ENCODE data around the gene CRCP.
"Not testable (repeated sequence)": the region's sequence is repeated elsewhere in the genome, so short reads cannot be mapped to it uniquely, and the experiment has no call there.

CRCP gene

DNA sequence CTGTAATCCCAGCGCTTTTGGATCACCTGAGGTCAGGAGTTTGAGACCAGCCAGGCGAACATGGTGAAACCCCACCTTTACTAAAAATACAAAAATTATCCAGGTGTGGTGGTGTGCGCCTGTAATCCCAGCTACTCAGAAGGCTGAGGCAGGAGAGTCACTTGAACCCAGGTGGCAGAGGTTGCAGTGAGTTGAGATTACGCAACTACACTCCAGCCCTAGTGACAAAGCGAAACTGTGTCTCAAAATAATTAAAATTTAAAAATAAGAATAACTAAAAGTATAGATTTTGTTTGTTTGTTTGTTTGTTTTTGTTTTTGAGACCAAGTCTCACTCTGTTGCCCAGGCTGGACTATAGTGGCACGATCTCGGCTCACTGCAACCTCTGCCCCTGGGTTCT lies 41.4 kb downstream of the CRCP start:
- DNase-seq (ENCODE audit: low spot score) = not testable (repeated sequence)

DNA sequence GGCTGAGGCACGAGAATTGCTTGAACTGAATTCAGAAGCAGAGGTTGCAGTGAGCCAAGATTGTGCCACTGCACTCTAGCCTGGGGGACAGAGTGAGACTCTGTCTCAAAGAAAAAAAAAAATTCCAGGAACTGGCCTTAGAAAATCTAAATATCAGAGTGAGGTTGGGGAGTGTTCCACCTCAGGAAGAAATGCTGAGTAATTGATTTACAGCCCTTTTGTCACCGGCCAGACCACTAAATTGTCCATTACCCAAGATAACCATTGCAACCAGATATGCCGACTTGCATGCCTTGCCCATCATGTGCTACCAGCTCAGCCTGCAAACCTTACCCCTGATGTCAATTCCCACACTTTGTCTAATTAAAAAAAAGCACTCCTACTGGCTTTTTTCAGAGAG lies 42.4 kb downstream of the CRCP start:
- no peak for DNase-seq (ENCODE audit: low spot score)

DNA sequence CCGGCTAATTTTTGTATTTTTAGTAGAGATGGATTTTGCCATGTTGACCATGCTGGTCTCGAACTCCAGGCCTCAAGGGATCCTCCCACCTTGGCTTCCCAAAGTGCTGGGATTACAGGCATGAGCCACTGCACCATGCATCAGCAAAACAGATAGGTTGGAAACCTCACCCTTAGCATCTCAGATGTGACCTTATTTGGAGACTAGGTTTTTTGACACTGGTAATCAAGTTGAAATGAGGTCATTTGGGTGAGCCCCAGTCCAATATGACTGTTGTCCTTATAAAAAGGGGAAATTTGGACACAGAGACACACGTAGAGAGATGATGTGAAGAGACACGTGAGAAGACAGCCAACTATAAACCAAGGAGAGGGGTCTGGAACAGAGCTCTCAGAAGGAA lies 48.0 kb downstream of the CRCP start:
- DNase-seq (ENCODE audit: low spot score) = no peak

DNA sequence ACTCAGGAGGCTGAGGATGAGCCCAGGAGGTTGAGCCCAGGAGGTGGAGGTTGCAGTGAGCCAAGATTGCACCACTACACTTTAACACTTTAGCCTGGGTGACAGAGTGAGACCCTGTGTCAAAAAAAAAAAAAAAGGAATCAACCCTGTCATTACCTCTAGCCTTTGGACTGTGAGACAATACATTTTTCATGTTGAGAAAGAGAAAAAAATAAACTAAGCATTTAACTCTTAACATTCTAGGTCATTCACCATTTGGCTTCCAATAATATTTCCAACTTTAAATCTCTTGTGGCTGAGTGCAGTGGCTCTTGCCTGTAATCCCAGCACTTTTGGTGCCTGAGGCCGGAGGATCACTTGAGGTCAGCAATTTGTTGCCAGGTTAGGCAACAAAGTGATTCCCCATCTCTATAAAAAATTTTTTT lies 48.6 kb downstream of the CRCP start:
- no peak for DNase-seq (ENCODE audit: low spot score)

DNA sequence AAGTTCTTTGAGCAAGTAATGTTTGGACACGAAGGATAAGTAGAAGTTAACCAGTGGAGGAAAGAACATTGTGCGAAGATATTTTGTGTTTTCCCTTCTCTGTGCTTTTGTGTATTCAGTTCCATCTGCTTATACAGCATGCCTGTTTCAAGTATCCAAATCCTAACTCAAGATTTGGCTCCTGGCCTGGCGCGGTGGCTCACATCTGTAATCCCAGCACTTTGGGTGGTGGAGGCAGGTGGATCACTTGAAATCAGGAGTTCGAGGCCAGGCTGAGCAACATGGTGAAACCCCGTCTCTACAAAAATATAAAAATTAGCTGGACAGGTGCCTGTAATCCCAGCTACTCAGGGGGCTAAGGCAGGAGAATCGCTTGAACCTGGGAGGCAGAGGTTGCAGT lies 49.7 kb downstream of the CRCP start:
- DNase-seq (ENCODE audit: low spot score) = no peak

DNA sequence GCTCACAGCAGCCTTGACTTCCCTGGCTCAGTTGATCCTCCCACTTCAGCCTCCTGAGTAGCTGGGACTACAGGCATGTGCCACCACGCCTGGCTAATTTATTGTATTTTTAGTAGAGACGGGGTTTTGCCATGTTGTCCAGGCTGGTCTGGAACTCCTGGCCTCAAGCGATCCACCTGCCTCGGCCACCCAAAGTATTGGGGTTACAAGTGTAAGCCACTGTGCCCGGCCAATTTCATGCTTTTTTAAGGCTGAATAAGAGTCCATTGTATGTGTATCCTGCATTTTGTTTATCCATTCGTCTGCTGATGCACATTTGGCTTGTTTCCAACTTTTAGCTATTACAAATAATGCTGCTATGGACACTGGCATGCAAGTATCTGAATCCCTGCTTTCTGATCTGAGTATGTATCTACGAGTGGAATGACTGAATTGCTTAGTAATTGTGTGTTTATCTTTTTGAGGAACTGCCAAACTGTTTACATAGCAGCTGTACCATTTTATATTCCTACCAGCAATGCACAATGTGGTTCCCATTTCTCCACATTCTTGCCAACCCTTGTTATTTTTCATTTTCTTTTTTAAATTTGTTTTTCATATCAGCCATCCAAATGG lies 53.2 kb downstream of the CRCP start:
- no peak for DNase-seq (ENCODE audit: low spot score)

DNA sequence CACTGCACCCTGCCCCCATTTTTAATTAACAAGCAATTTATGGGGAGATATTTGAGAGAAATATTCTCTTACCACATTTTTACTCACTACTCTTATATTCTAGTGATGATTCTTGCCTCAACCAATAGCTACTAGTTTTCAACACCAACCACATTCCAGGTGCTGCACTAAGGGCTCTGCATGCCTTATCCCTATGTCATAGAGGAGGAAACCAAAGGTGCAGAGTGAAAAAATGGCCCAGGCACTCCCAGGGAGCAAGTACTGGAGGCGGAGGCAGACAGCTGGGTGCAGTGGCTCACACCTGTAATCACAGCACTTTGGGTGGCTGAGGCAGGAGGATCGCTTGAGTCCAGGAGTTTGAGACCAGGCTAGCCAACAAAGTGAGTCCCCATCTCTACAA lies 55.0 kb downstream of the CRCP start:
- DNase-seq (ENCODE audit: low spot score) = no peak

DNA sequence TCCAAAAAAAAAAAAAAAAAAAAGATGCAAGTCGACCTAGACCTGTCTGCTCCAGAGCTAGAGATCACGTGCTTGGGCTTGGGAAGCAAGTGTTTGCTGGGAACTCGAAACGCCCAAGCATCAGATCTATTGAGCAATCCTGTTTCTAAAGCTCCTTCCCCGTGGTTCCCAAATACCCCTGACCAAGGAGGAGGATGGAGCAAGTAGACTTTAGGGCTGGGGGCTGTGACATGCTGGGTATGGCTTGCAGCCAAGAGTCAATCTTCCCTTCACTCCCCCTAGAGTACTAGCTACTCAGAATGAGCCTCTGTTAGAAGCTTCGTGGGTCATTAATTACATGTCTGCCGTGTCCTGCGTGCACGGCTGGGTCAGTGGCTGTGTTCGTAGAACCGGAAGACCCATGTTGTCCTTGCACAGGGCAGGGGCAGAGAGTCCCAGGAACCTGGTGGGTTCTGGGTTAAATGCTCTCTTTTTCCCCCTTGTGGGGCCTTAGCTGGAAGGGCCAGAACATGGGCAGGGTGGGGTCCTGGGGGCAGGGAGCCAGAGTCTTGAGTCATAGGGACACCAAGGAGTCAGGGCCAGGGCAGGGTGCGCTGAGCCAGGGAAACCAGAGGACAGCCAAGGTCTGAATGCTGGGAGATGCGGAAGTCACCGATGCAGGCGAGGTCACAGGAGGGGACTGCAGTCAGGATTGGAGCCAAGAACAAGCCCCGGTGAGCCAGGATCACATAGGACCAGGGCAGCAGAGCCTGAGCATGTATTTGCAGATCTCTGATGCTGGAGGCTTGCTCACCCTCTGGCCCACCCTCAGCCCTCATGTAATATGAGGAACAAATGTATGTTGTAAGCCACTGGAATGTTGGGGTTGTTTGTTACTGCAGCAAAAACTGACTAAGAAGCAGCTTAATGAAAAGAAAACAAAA lies 55.9 kb downstream of the CRCP start:
- DNase-seq (ENCODE audit: low spot score) = no peak

DNA sequence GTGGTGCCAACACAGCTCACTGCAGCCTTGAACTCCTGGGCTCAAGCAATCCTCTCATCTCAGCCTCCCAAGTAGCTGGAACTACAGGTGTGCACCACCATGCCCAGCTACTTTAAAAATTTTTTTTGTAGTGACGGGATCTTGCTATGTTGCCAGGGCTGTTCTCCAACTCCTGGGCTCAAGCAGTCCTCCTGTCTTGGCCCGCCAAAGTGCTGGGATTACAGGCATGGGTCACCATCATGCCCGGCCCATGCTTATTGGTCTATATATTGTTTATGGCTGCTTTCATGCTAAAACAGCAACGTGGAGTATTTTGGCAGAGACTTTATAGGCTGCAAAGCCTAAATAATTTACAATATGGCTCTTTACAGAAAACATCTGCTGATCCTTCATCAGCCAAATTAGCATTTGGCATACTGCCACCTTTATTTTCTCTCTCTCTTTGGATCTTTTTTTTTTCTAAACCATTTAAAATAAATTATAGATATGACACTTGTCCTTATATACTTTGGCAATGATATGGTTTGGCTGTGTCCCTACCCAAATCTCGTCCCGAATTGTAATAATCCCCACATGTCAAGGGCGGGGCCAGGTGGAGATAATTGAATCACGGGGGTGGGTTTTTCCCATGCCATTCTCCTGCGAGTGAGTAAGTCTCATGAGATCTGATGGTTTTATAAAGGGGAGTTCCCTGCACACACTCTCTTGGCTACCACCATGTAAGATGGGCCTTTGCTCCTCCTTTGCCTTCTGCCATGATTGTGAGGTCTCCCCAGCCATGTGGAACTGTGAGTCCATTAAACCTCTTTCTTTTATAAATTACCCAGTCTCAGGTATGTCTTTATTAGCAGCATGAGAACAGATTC lies 58.1 kb downstream of the CRCP start:
- not testable (repeated sequence) for DNase-seq (ENCODE audit: low spot score)

DNA sequence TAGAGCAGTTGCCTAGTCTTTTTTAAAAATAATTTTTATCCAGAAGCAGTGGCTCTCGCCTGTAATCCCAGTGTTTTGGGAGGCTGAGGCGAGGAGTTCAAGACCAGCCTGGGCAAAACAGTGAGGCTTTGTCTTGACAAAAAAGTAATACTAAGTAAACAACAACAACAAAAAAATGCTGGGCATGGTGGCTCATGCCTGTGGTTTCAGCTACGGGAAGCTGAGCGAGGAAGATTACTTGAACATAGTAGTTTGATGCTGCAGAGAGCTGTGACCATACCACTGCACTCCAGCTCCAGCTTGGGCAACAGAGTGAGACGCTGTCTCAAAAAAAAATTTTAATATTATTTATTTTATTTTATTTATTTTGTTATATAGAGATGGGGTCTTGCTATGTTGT lies 59.2 kb downstream of the CRCP start:
- DNase-seq (ENCODE audit: low spot score) = no peak

DNA sequence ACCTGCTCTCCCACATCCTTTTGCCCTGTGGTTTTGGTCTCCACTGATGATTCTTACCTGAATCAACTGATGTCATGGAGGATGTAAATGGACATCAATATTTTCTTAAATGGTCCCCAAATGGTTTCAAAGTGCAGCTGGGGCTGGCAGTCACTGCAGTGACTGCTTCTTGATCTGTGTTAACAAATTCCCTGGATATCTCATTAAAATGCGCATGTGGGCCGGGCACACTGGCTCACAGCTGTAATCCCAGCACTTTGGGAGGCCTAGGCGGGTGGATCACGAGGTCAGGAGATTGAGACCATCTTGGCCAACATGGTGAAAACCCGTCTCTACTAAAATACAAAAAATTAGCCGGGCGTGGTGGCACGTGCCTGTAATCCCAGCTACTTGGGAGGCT lies 60.4 kb downstream of the CRCP start:
- DNase-seq (ENCODE audit: low spot score) = not testable (repeated sequence)

DNA sequence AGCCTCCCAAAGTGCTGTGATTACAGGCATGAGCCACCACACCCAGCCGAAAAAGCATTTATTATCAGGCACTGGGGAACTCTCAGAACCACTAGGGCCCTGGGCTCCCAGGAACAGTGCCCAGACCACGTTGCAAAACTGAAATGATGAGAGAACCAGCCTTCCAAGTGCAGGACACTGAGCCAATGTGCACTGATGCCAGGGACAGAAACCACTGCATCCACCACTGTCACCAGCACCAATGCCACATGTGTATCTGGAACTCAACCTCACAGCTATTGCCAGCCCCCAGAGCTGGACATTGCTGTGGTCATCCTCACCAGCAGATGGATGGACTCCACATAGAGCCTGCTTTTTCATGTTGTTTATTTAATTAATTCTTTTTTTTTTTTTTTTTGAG lies 62.3 kb downstream of the CRCP start:
- DNase-seq (ENCODE audit: low spot score) = no peak

DNA sequence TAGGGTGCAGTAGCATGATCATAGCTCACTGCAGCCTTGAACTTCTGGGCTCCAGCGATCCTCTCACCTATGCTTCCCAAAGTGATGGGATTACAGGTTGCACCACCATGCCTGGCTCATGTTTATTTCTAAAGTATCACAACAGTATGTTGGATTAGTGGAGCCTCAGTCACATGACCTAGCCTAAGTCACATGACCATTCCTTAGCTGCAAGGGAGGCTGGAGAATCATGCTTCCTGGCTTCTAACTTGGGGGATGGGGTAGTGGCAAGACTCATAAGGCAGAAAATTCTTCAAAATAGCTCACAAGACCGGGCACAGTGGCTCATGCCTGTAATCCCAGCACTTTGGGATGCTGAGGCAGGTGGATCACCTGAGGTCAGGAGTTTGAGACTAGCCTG lies 63.6 kb downstream of the CRCP start:
- no peak for DNase-seq (ENCODE audit: low spot score)

DNA sequence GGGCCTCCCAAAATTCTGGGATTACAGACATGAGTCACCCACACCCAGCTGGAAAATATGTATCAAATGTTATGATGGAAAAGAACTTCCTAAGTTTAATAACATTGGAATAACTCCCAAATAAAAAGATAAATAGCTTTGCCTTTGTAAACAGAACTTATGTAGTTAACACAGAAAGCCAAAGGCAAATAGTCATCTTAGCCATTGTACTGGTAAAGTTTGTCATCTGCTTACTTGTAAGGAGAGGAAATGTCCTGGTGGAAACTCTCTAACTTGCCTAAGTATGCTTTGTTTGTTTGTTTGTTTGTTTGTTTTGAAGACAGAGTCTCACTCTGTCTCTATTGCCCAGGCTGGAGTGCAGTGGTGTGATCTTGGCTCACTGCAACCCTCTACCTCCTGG lies 66.7 kb downstream of the CRCP start:
- no peak for DNase-seq (ENCODE audit: low spot score)

DNA sequence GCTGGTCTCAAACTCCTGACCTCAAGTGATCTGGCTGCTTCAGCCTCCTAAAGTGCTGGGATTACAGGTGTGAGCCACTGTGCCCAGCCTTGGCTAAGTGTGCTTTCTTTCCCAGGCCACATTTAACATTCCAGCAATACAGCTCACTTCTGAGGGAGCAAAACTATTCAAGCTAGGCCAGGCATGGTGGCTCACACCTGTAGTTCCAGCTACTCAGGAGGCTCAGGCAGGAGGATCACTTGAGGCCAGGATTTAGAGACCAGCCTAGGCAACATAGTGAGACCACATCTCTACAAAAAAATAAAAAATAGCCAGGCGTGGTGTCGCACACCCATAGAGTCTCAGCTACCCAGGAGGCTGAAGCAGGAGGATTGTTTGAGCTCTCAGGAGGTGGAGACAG lies 67.2 kb downstream of the CRCP start:
- no peak for DNase-seq (ENCODE audit: low spot score)

DNA sequence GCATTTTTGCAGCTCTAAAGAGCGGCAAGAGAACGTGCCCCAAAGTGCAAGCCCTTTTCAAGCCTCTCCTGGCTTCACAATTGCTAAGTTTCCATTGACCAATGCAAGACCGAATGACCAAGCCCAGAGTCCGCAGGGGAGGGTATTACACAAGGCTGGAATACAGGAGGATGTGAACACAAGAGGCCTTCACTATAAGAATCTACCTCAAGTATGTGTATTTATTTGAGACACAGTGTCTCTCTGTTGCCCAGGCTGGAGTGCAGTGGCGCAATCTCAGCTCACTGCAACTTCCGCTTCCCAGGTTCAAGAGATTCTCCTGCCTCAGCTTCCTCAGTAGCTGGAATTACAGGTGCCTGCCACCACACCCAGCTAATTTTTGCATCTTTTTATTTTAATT lies 68.3 kb downstream of the CRCP start:
- no peak for DNase-seq (ENCODE audit: low spot score)

DNA sequence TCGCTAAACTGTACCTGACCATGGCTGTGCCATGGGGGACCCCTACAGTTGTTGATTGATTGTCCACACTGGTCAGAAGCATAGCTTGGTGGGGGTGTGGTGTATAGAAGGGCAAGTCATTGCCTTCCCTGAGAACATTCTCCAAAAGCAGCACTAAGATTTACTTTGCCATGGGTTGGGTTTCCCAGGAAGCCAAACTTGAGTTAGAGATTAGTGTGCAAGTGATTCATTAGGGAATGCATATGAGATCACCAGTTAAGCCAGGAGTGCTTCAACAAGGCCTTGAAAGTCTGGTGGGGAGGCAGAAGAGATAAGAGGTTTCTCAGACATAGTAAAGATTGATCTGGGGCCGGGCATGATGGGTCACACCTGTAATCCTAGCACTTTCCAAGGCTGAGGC lies 69.1 kb downstream of the CRCP start:
- DNase-seq (ENCODE audit: low spot score) = no peak

DNA sequence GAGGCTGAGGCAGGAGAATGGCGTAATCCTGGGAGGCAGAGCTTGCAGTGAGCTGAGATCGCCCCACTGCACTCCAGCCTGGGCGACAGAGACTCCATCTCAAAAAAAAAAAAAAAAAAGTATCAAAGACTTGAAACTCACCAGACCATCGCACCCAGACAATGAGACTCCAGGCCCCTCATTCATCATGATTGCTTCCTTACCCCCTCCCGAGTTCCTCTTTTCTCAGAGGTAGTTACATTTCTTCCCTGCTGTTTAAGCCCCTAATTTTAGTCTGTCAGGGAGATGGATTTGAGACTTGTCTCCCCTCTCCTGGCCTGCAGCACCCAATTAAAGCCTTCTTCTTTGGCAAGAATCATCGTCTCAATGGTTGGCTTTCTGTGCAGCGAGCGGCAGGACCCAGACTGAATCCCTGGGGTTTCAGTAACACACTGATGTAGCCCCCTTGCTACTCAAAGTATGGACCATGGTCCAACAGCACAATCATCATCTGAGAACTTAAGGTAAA lies 71.1 kb downstream of the CRCP start:
- DNase-seq (ENCODE audit: low spot score) = no peak

DNA sequence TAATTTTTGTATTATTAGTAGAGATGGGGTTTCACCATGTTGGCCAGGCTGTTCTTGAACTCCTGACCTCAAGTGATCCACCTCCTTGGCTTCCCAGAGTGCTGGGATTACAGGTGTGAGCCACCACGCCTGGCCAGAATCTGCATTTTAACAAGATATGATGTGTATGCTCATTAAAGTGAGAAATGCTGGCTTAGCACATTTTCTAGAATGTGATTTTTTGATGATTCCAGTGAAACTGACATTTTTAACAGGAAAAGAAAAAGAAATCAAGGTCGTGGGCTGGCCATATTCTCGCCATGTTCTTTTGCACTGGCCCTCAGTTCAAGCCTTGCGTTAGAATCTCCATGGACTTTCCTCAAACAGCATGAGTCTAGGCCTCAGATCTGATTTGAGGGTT lies 72.3 kb downstream of the CRCP start:
- no peak for DNase-seq (ENCODE audit: low spot score)

DNA sequence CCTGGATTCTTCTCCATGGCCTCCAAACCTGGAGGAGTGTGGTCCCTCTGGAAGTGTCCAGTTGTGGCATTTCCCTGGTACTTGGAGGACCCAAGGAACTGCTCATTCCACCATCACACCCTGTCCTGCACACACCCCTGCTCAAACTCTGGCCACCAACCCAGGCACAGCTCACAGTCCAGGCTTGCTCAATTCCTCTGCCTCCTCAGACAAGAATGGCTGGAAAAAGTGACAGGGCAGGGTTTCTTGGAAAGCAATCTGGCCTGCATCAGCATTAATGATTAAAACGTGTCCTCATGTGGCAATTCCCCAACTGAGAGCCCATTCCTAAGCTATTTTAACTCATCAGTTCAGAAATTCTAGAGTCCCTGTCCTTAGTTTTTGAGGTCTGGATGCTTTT lies 73.3 kb downstream of the CRCP start:
- no peak for DNase-seq (ENCODE audit: low spot score)

DNA sequence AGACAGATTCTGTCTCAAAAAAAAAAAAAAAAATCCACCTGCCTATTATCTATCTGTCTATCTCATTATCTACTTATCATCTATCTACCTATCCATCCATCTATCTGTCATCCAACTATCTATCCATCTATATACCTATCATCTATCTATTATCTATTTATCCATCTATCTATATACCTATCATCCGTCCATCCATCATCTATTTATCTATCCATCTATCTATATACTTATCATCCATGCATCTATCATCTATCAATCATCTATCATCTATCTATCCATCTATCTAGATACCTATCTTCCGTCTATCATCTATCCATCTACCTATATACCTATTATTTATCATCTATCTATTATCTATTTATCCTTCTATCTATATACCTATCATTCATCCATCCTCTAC lies 74.0 kb downstream of the CRCP start:
- DNase-seq (ENCODE audit: low spot score) = no peak

DNA sequence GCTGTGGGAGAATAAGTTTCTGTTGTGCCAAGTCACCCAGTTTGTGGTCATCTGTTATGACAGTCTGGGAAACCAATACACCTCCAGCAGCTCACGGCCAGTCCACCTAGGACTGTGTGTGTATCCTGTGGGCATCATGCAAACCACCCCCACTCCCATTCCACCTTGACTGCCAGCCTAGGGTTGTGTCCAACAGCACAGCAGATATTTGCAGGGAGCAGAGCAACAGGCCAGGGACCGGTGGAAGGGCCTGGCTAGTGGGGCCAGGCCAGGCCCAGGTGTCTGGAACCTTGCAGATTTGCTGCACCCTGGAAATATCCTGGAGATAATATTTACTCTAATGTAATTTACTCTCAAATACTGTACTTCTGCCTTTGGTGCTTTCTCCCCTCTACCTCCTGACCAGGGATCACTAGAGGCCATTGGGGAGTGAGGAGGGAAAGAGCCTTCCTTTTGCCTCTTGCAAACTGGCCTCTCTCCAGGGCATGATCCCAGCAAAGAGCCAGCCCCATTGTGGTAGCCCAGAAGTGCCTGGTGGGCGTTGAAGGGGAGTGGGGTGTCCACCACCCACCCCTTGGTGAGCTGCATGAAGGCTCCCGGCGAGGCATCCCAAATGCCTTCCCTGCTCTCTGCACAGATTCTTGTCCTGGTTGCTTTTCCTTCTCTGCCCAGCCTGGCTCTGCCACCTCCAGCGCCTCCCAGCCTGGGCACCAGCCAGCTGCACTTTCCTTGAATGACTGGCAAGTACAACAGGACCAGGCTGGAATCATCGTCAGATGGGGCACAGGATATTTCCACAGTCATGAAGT lies 75.3 kb downstream of the CRCP start:
- DNase-seq (ENCODE audit: low spot score) = no peak

Measured in HuH-7.5 (cell line).